Mesothelial cell of epicardium (in vitro differentiated cells): ENCODE data around the gene RAPGEF6. TPM values are rescaled to one million over a fixed set of nuclear protein-coding genes. Genes with fewer than 3 reads are reported as not detected.
A peak's percentile ranks its signal among the peaks of the same experiment; 100 is the strongest.

Experiments used
- DNase-seq, 2 experiments: peaks; one replicate each; pipeline ENCODE4 v3.0.0; 2021; ENCODE audit warnings: low spot score in 2 of 2; ENCODE audit not compliant: unreplicated experiment in 2 of 2
- H3K27ac Mint-ChIP-seq: 2 replicates; pipeline ENCODE4 v1.8.0; 2021; ENCODE audit warnings: mixed read lengths
- H3K27me3 Mint-ChIP-seq: 2 replicates; pipeline ENCODE4 v1.8.0; 2021; ENCODE audit warnings: low read depth, mixed read lengths
- H3K36me3 Mint-ChIP-seq: 2 replicates; pipeline ENCODE4 v1.8.0; 2021; ENCODE audit warnings: mixed read lengths
- H3K4me1 Mint-ChIP-seq: 2 replicates; pipeline ENCODE4 v1.8.0; 2021; ENCODE audit warnings: mixed read lengths
- H3K4me3 Mint-ChIP-seq: 2 replicates; pipeline ENCODE4 v1.8.0; 2021; ENCODE audit warnings: mild to moderate bottlenecking, moderate library complexity, mixed read lengths
- H3K9me3 Mint-ChIP-seq: 2 replicates; pipeline ENCODE4 v1.8.0; 2021; ENCODE audit warnings: mixed read lengths
- total RNA-seq: library from RNA; stranded (reverse); gene quantifications from 3 replicates; pipeline ENCODE4 v1.2.1, GENCODE V29; 2021
- TF ChIP-seq, protein P1 (sequence below): fragments of 200-600 bp; sonication (generic); IDR thresholded peaks from one replicate; pipeline ENCODE4 v1.5.0; 2021; ENCODE audit warnings: antibody characterized with exemption; ENCODE audit not compliant: unreplicated experiment

The RAPGEF6 gene
- total RNA-seq, 1 donor from 2014 or later: 29.0 TPM

GRCh38 chr5:131379723-131380122 is 255.3 kb downstream of the RAPGEF6 start:
- Mint-ChIP-seq H3K36me3 (no peaks in the 10 kb centered on the region), H3K9me3 (no peaks in the 10 kb centered on the region), H3K4me1 (peaks cover 10% of the 10 kb centered on the region), H3K27ac (no peak overlapping the region), H3K4me3 (no peak overlapping the region), H3K27me3 (no peaks in the 10 kb centered on the region)
- TF ChIP-seq, protein P1, sequence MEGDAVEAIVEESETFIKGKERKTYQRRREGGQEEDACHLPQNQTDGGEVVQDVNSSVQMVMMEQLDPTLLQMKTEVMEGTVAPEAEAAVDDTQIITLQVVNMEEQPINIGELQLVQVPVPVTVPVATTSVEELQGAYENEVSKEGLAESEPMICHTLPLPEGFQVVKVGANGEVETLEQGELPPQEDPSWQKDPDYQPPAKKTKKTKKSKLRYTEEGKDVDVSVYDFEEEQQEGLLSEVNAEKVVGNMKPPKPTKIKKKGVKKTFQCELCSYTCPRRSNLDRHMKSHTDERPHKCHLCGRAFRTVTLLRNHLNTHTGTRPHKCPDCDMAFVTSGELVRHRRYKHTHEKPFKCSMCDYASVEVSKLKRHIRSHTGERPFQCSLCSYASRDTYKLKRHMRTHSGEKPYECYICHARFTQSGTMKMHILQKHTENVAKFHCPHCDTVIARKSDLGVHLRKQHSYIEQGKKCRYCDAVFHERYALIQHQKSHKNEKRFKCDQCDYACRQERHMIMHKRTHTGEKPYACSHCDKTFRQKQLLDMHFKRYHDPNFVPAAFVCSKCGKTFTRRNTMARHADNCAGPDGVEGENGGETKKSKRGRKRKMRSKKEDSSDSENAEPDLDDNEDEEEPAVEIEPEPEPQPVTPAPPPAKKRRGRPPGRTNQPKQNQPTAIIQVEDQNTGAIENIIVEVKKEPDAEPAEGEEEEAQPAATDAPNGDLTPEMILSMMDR: no peak
- DNase-seq: no peak

GRCh38 chr5:131378721-131379541 is 256.1 kb downstream of the RAPGEF6 start:
- TF ChIP-seq, protein P1: no peak
- H3K27ac Mint-ChIP-seq: peak overlapping the region; percentile 56

GRCh38 chr5:131377785-131378325 is 257.2 kb downstream of the RAPGEF6 start:
- DNase-seq: no peak
- H3K9me3 Mint-ChIP-seq: no peaks in the 10 kb centered on the region
- no peak overlapping the region for H3K27ac Mint-ChIP-seq
- peaks cover 13% of the 10 kb centered on the region for H3K4me1 Mint-ChIP-seq
- H3K4me3 Mint-ChIP-seq: no peak overlapping the region
- TF ChIP-seq, protein P1: no peak
- no peaks in the 10 kb centered on the region for H3K27me3 Mint-ChIP-seq
- no peaks in the 10 kb centered on the region for H3K36me3 Mint-ChIP-seq

More at GRCh38 chr5:131378721-131379541, 256.1 kb downstream of the RAPGEF6 start:
- Mint-ChIP-seq H3K4me3 (no peak overlapping the region), H3K4me1 (peaks cover 10% of the 10 kb centered on the region), H3K9me3 (no peaks in the 10 kb centered on the region), H3K27me3 (no peaks in the 10 kb centered on the region), H3K36me3 (no peaks in the 10 kb centered on the region)
- DNase-seq: no peak

DNA sequence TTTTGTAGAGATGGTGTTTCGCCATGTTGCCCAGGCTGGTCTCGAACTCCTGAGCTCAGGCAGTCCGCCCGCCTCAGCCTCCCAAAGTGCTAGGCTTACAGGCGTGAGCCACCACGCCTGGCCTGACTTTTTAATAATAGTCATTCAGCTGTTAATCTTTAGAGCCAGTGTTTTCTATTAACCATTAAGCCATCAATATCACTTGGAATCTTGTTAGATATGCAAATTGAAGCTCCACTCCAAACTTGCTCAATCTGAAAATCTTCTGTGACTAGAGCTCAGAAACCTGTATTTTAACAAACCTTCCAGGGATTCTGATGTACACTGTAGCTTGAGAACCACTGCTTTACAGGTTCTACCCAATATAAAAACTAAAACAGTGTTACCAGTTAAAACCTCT is 257.7 kb downstream of the RAPGEF6 start:
- H3K4me1 Mint-ChIP-seq: peaks cover 13% of the 10 kb centered on the region
- no peaks in the 10 kb centered on the region for H3K27me3 Mint-ChIP-seq
- TF ChIP-seq, protein P1: no peak
- H3K4me3 Mint-ChIP-seq: no peak overlapping the region
- no peaks in the 10 kb centered on the region for H3K9me3 Mint-ChIP-seq
- DNase-seq: no peak
- H3K27ac Mint-ChIP-seq: no peak overlapping the region
- no peaks in the 10 kb centered on the region for H3K36me3 Mint-ChIP-seq

DNA sequence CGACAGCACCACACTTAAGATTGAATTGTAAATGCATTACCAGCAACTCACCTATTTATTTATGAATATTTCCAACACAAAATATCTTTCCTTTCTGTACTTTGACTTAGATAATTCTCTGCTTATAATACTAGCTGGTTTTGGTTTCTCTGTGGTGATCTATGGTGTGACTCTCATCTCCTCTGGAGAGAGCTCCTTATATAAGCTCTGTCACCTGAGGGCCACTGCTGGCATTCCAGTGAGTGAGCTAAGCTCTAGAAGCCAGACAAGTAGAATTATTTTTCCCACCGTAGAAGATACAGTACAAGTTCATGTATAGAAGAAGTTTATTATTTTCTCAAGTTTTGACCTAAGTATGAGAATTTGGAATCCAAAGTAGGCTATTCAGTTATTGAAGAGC is 259.7 kb downstream of the RAPGEF6 start:
- Mint-ChIP-seq H3K9me3 (no peaks in the 10 kb centered on the region), H3K36me3 (no peaks in the 10 kb centered on the region), H3K27me3 (no peaks in the 10 kb centered on the region), H3K27ac (peak overlapping the region; percentile 72), H3K4me3 (no peak overlapping the region), H3K4me1 (peaks cover 25% of the 10 kb centered on the region)
- TF ChIP-seq, protein P1: no peak
- DNase-seq: no peak

Other genes starting within 250 kb of the RAPGEF6 start
- 35.1 to 36.9 TPM (median 36.9 TPM) in 3 replicates for gene FNIP1, start 161.8 kb upstream of the RAPGEF6 start, total RNA-seq